Stimulated activated CD4-positive, alpha-beta T cell treated with anti-CD3 and anti-CD28 coated beads, Interleukin-4, amount 100 ng/mL, for 4 hours (primary cell): ENCODE data around the gene LPO.

Experiments used
- DNase-seq, 2 experiments: peaks; one replicate each; pipeline ENCODE4 v3.0.0-alpha.2; 2020

The LPO gene

DNA sequence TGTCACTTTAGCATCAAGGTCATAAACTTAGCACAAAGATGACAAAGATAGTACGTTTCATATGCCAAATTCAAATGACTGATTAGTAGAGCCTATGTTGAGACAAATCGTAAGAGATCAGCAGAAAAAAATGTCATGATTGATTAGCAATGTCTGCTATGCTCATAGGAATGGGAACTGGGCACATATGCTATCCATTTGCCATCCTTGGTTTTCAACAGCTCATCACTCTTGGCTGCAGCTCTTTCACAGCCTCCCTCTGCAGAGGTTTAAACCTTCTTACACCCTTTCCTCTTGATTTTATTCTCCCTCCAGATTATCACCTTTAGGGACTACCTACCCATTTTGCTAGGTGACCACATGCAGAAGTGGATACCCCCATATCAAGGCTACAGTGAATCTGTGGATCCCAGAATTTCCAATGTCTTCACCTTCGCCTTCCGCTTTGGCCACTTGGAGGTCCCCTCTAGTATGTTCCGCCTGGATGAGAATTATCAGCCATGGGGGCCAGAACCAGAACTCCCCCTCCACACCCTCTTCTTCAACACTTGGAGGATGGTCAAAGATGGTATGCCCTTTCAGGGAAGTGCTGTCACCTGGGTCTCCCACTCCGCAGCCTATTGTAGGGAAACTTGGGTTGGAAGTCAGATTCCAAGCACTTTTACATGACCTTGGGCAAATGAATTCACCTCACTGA is 26.2 kb downstream of the LPO start:
- DNase-seq = no peak

DNA sequence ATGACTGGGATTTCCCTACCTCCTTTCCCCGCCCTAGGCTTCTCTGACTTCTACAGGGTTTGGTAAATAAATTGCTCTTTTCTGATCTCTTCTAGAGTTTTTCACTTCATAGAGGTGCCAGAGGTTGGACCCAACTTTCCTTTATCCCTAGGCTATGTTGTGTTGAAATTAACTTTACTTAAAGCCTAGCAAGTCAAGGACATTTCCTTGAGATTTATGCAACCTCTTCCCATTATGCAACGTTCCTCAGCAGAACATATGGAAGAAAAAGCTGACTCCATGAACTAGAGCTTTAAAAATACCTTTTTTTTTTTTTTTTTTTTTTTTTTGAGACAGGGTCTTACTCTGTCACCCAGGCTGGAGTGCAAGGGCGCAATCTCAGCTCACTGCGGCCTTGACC is 26.9 kb downstream of the LPO start:
- DNase-seq = no peak

DNA sequence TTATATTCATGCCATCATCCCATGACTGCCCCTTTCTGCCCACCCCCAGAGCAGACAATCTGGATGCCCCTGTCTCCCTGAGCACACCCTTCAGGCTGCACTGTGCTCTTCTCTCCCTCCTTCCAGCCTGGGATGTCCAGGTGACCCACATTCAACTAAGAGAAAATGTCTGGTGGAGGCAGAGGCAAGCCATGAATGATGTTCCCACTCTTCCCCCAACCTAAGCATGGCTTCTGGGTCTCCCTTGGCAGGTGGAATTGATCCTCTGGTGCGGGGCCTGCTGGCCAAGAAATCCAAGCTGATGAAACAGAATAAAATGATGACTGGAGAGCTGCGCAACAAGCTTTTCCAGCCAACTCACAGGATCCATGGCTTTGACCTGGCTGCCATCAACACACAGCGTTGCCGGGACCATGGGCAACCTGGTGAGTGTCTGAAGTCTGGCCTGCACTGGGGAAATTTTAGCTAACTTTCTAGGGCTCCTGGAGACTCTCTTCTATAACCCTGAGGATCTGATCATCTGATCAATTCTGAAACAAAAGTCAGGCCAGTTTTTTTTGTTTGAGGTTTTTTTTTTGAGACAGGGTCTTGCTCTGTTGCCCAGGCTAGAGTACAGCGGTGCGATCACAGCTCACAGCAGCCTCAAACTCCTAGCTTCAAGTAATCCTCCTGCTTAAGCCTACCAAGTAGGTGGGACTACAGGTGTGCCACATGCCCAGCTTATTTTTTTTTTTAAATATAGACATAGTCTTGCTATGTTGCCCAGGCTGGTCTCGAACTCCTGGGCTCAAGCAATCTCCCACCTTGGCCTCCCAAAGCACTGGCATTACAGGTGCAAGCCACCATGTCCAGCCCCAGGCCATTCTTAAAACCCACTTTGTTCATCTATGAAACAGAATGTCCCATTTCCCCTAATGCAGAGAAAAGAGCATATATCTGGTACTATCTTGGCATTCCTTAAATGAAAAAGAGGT is 27.8 kb downstream of the LPO start:
- no peak for DNase-seq

DNA sequence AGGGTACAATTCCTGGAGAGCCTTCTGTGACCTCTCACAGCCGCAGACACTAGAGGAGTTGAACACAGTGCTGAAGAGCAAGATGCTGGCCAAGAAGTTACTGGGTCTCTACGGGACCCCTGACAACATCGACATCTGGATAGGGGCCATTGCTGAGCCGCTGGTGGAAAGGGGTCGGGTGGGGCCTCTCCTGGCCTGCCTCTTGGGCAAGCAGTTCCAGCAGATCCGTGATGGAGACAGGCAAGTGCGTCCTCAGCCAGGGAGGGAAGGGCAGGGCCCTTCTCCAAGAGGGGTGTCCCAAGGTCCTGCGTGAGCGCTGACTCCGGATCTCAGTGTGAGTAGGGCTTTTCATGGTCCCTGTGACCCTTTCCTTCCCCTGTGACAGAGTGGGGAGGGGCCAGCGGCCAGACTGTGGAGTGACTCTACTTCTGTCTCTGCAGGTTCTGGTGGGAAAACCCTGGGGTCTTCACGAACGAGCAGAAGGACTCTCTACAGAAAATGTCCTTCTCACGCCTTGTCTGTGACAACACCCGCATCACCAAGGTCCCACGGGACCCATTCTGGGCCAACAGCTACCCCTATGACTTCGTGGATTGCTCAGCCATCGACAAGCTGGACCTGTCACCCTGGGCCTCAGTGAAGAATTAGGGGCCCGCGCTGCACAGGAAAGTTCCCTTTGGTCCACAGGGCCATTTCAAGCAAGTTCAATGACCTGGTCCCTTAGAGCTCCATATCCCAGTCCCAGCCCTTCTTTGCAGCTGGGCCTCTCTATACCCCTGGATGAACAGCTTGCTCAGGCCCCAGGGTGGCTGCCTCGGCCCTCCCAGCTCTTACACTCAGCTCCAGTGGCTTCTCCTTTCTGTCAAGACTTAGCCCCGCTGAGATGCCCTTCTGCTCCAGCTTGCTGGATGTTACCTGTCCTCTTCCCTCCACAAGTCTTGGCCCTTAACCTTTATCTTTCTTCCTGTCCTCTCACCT is 29.3 kb downstream of the LPO start:
- DNase-seq = no peak

DNA sequence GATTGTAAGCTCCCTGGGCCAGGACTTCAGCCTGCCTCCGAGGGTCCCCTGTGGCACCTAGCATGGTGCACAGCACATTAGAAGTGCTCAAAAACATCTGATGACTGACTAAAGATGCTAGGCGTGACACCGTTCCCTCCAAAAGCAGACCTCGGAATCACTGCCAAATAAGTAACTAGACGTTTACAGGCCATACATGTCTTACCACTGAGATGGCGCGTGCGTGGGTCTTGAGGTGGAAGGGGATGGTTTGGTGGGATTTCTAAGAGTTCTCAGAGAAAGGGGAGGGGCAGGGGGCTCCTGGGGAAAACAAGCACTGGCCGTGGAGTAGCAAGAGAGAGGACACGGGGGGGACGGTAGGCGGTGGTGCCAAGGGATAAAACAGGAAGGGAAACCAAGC is 29.9 kb downstream of the LPO start:
- DNase-seq = no peak

DNA sequence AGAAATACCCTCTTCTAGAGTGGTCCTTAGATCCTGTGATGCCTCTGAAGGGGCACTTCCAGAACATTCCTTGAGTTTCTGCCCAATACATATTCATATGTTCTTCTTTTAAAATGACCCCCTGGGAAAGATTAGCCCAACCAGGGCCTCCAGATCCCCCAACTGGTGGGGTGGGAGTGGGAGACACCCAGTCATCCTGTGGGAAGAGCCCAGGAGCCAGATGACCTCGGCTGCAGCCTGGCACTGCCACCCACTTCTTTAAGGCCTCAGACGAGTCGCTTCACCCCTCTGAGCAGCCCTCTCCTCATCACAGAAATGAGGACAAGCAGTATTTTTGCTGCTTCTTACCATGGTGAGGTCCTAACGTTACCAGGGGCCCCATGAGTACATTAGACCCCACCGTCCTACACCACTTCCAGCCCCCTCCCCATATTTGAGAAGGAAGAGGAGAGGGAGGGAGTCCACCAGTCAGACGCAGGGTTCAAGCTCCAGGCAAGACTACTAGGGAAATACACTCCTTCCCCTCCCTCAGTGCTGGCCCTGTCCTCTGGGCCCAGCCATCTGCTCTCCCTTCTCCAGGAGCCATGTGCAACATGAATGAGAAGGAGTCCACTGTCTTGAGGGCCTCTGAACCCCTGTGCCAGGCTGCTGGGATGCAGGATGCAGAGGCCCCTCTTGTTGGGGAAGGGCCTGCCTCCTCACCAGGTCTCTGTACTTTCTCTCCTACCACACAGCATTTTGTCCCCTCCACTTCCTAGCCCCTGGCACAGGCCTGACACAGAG is 30.6 kb downstream of the LPO start:
- no peak for DNase-seq

DNA sequence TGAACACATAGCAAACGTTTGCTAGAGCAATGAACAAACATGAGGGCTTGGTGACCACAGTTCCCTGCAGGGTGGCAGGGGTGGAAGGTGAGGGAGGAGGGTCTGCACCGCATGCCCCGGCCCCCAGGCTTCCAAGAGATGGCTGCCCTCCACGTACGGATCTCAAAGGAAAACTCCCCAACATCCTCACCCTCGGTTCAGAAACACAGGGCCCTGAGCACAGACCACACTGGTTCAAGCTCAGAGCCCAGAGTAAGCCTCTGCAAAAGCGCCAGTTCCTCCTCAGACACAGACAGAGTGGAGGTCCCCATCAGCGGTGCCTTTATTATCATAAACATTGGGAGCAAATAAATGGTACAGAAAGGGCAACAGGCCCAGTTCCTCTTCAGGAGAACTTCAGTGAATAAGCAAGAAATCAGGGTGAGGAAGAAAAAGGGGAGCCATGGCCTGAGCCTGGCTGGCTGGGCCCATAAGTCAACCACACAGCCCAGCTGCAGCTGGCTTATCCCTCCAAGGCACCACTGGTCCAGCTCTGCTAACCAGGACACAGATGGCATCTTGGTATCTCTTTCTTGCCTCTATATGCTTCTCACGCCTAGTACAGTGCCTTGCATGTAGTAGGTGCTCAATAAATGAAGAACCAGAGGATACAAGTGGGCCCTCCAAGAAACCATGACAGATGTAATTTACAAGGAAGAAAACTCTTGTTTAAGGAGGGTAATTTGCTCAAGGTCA is 31.3 kb downstream of the LPO start:
- DNase-seq = no peak

DNA sequence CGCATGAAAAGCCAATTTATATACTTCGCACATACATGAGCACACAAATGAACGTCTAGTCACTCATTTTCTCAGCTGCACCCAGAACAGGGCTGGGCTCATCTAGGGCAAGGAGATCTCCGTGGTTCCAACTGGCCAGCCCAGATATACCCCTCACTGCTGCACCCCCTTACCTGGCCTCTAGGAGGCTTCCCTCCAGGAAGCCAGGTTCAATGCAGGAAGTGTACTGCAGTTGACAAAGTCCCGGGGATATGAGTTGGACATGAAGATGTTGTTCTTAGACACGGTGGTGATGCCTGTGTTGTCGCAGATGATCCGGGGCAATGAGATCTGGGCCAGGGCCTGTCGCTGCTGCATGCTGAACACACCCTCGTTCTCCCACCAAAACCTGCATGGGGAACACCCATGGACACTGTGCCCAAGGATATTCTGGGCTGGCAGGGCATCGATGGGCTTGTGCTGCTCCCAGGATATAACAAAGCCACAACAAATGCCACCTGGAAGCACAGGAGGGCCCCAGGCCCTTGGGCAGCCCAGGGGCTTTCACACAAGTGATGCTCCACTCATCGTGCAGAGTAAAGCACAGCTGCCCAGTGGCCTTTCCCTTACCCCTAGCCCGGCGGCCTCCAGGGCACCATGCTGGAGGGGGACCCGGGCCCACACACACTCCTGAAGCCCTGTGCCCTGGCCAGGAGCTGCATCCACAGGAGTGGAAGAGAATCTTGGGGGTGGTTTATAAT is 32.3 kb downstream of the LPO start:
- no peak for DNase-seq

DNA sequence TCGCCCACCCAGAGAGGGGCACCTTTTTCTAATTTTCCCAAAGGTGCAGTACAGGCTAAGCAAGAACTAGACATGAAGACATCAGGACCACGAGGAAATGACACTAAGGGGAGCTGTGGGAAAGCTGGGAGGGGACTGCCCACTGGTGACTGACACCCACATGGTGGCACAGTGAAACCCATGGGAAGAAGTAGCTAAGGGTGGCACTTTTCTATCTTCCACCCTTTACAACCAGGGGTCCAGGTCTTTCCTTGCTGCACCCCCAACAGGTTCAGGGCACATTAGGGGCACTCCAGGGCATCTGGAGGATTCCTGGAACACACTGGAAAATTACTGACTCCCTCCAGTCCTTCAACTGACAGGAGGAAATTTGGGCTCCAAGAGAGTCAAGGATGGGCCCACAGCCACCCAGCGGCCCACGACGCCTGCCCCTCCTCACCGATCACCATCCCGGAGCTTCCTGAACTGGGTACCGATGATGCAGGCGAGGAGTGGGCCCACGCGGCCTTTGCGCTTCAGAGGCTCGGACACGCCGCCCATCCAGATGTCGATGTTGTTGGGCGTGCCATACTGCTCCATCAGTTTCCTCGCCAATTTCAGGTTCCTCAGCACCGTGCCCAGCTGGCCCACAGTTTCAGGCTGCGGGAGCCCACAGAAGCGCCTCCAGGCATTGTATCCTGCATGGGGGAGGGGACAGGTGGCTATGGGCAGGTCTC is 33.0 kb downstream of the LPO start:
- DNase-seq = no peak

DNA sequence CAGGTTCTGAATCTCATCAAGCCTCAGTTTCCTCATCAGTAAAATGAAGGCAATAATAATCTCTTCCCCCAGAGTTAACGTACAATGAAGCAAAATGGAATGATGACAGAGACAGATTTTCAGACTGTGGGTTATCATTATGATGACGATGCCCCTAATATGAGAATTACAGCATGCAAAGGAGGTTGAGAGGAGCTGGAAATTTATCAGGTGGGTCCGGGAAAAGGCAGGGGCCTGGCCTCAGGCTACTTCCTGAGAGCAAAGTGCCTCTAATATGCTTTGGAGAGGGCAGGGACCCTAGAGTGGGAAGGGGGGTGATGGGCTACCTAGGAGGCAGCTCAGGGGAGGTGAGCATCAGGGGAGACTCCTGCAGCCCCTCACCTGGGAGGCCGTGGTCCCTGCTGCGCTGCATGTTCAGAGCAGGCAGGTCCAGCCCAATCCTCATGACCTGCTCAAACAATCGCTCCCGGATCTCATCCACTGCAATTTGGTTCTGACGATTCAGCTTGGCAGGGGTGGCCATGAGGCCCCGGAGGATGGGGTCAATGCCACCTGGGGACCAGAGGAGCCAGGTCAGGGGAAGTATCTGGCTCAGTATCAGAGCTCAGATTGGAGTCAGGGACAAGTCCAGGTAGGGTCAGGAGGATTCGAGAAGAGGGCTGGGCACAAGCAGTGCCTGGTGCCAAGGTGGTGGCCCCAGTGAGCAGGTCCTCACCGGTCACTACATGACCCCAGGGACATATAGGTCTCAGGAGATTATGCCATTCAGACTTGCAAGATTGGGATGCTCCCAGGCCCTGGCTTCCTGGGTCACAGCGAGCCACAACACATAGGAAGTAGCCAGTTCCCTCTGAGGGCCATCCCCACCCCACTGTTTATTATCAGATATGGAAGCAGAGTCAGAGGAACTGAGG is 34.2 kb downstream of the LPO start:
- DNase-seq = no peak

DNA sequence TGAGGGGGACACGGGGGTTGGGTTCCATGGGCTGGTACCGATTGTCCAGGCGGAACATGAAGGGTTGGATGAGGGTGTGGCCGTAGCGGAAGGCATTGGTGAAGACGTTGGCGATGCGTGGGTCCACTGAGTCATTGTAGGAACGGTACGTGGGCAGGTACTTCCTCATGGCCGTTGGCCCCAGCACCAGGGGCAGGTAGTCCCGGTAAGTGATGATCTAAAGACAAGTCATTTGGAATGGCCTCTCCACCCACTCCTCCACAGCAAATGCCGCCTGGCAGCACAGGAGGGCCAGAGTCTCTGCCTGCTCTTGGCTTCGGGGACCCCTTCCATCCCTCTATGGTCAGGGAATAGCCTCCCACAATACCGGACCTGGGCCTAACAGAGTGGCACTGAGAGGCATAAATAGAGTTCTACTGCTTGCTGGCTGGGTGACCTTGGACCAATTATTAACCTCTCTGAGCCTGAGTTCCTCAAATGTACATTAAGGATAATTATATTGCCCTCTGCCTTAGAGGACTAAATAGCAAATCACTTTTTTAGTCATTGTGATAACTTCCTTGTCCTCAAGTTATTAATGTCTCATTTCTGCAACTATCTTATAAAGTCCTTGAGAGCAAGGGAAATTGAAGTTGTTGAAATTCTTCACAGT is 35.2 kb downstream of the LPO start:
- no peak for DNase-seq

DNA sequence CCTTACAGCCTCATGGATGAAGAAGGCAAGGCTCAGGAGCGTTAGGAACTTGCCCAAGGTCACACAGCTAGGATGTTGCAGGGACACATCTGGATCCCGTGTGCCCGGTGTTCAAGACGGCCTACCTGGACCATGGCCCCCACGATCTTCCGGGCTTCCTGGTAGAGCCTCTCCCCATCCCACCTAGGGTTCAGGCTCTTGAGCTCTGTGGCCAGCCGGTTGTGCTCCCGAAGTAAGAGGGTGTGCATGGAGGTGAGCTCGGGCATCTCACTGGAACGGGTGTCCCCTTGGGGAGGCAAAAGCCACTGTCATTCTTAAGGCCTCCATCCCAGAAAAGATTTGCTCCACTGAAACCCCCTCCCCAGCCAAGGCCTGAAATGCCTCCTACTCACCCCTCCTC is 37.0 kb downstream of the LPO start:
- DNase-seq = no peak

DNA sequence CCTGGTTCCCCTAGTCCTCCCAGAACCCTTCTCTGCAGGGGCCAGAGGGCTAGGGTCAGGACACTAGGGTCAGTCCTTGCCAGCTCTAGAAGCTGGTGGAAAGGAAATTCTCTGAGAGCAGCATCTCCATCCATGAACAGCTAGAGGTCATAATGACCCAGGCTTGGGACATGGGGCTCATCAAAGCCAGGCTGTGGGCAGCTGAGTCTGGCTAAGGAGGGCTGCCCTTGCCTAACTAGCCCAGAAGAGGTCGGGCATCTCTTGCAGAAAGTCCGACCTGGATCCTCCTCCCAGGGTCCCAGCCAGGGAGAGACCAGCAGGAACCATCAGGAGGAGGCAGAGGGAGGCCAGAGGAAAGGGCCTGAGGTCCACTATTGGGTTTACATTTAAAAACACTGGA is 38.0 kb downstream of the LPO start:
- DNase-seq = no peak

DNA sequence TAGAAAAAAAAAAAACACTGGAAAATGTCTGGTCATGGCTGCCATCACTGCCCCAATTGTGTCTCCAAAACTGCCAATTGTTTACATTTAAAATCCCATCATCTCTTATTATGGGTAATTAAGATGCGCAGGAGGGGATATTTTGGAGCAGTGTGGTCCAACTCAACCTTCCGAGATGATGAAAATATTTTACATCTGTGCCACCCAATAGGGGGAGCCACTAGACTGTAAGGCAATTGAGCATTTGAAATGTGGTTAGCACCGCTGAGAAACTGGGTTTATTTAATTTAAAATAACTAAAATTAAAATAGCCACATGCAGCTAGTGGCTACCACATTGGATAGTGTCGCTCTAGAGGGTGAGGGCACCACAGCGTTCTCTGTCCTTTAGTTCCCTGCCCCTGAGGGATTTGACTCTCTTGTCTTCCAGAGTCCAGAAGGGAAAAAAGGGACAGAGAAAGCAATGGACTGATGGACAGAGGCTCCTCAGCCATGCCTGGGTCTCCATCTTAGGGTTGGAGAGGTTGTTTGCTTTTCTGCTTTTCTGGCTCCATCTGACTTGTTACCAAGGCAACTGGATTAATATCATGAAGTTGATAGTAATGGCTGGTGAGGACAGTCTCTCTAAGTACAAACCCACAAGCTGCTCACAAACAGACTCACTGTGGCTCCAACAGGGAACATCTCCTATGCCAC is 38.9 kb downstream of the LPO start:
- no peak for DNase-seq

DNA sequence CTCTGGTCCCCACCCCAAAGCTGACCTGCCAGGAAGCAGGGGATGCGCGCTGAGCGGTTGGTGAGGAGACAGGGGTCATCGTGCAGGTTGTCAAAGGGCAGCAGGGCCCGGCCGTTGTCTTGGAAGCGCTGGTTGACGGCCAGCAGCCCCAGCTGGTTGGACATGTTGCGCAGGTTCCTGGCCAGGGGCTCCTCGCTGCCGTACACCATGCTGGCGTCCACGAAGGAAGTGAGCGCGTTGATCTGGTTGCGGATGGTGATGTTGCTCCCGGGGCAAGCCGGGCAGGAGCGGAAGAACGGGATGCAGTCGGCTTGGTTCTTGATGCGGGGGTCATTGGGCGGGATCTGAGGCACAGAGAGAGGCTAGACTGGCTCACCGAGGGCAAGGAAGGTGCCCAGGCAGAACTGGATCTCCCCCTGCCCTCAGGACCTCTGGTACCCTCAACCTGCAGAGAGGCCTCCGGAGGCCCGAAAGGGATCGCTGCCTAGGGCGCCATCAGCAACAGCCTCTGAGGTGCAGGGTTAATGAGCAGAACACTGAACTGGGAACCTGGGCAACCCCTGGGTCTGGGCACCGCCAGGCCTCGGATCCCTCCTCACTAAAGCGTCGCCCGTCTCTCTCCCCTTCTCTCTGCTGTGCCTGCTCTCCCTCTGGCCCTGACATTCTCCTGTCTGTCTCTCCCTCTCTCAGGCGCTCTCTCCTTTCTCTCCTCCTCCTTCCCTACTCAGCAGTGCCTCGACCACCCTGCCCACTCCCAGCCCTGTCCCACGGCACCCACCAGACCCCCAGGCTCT is 39.6 kb downstream of the LPO start:
- DNase-seq = no peak

DNA sequence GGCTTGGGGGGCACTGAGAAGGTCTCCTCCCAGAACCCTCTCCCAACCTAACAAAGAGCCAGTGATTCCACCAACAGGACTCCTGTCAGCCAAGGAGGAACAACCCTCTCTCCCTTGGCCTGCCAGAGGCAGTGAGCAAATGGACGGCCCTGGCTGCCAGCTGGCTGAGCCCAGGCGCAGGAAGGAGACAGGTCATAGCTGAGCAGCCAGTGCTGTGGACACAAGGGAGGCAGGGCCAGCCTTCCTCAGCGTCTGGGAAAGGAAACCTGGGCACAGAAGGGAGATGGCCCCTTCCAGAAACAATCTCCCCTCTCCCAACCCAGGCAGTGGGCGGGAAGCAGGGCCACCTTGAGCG is 40.3 kb downstream of the LPO start:
- no peak for DNase-seq
